Measurements from ENCODE around the gene LRBA. TPM values are rescaled to one million over a fixed set of nuclear protein-coding genes. Genes with fewer than 3 reads are reported as not detected.

LRBA gene
- total and polyA plus RNA-seq, 2 of the 4 experiments (the other 2 are of a cell fraction): 10.2 to 51.6 TPM

GRCh38 chr4:150332961-150333360, 682.1 kb downstream of the LRBA start:
- POLR2A ChIA-PET (ENCODE audit: unreplicated experiment): no interaction called here
- H3K23ac ChIP-seq (ENCODE audit: low read depth, low read length): no peak overlapping the region
- H3K9ac ChIP-seq (ENCODE audit: low read depth, low read length): no peak overlapping the region
- no peaks in the 10 kb centered on the region for H4K20me1 ChIP-seq (ENCODE audit: insufficient read depth, low read length)
- no peak for ATAC-seq (ENCODE audit: low read depth)
- no peak overlapping the region for H3K4me3 ChIP-seq (ENCODE audit: insufficient read depth, low read depth, low read length)
- H4K8ac ChIP-seq (ENCODE audit: low read depth in 2 of 2, low read length in 2 of 2): no peak overlapping the region
- no peak overlapping the region for H2BK120ac ChIP-seq (ENCODE audit: low read depth, low read length)
- no peak overlapping the region for H2AK5ac ChIP-seq (ENCODE audit: low read depth, low read length)
- H4K5ac ChIP-seq (ENCODE audit: low read depth, low read length): no peak overlapping the region
- no peak overlapping the region for H3K27ac ChIP-seq (ENCODE audit: insufficient read depth, low read length)
- no peak overlapping the region for H2AFZ ChIP-seq (replicated peaks; ENCODE audit: low read length, poor library complexity)
- no peaks in the 10 kb centered on the region; the same call in 1 of the 2 replicates for H3K4me1 ChIP-seq (ENCODE audit: control insufficient read depth, insufficient read depth, low read length)
- no peaks in the 10 kb centered on the region for H3K9me3 ChIP-seq (ENCODE audit: control insufficient read depth, insufficient read depth, low read length)
- no peak overlapping the region for H2BK5ac ChIP-seq (ENCODE audit: low read depth, low read length, poor library complexity, severe bottlenecking)
- no peak for DNase-seq
- no peaks in the 10 kb centered on the region for H3K36me3 ChIP-seq (ENCODE audit: control insufficient read depth, insufficient read depth, low read length)
- in situ Hi-C loops (cut with MboI; ENCODE audit: low sequenced_read_pairs): no loop called here
- no peaks in the 10 kb centered on the region for H3K9me1 ChIP-seq (ENCODE audit: insufficient read depth, low read length)
- TF ChIP-seq FOS (IDR thresholded peaks at IDR 0.05; ENCODE audit: low read depth, low read length) (no peak), CTCF (conservative IDR thresholded peaks at IDR 0.05; ENCODE audit: low read depth, low read length) (no peak), MXI1 (IDR thresholded peaks at IDR 0.05; ENCODE audit: borderline replicate concordance, low read depth, low read length) (no peak), ELK1 (IDR thresholded peaks at IDR 0.05; ENCODE audit: borderline replicate concordance, low read depth, low read length) (no peak), SMC3 (IDR thresholded peaks at IDR 0.05; ENCODE audit: low read depth, low read length) (no peak), MAZ (IDR thresholded peaks at IDR 0.05; ENCODE audit: borderline replicate concordance, low read depth, low read length) (no peak), RAD21 (IDR thresholded peaks at IDR 0.05; ENCODE audit: low read length) (no peak), CEBPB (IDR thresholded peaks at IDR 0.05; ENCODE audit: low read depth, low read length) (no peak), NFE2L2 (IDR thresholded peaks at IDR 0.05; ENCODE audit: low read depth, low read length) (no peak), POLR2A (IDR thresholded peaks at IDR 0.05; ENCODE audit: low read depth, low read length) (no peak), RCOR1 (IDR thresholded peaks at IDR 0.05; ENCODE audit: insufficient replicate concordance, low read length) (no peak), USF2 (IDR thresholded peaks at IDR 0.05; ENCODE audit: low read depth, low read length) (no peak), MAFK (IDR thresholded peaks at IDR 0.05; ENCODE audit: low read depth, low read length) (no peak), RFX5 (IDR thresholded peaks at IDR 0.05; ENCODE audit: low read depth, low read length) (no peak), BHLHE40 (IDR thresholded peaks at IDR 0.05; ENCODE audit: low read depth, low read length) (no peak), CHD1 (IDR thresholded peaks at IDR 0.05; ENCODE audit: low read depth, low read length) (no peak)
- BruUV-seq (replicated peaks): no TSS peak
- H4K91ac ChIP-seq (ENCODE audit: insufficient read depth, low read depth, low read length): no peak overlapping the region
- H2BK20ac ChIP-seq (ENCODE audit: low read depth, low read length): no peak overlapping the region
- no peaks in the 10 kb centered on the region for H3K27me3 ChIP-seq (ENCODE audit: control insufficient read depth, insufficient read depth, low read length)
- H3K4me2 ChIP-seq (ENCODE audit: low read depth, low read length): no peak overlapping the region
- no peak overlapping the region for H3K18ac ChIP-seq (ENCODE audit: low read depth, low read length)
- H2BK15ac ChIP-seq (ENCODE audit: low read depth, low read length): no peak overlapping the region
- dilution Hi-C loops (cut with HindIII; ENCODE audit: low sequenced_read_pairs, unreplicated experiment): no loop called here
- H3K14ac ChIP-seq (replicated peaks; ENCODE audit: low read depth, low read length): no peak overlapping the region
- no peaks in the 10 kb centered on the region for H3K79me1 ChIP-seq (ENCODE audit: low read depth in 1 of 2, low read length in 2 of 2)
- intact Hi-C loops (cut with micrococcal nuclease): no loop called here
- CTCF ChIA-PET: no interaction called here
- H3K4ac ChIP-seq (ENCODE audit: low read depth, low read length): no peak overlapping the region
- H3K56ac ChIP-seq (ENCODE audit: extremely low read depth, insufficient read depth, low read length): no peak overlapping the region
- no peak overlapping the region for H2AK9ac ChIP-seq (replicated peaks; ENCODE audit: low read depth, low read length, poor library complexity)
